Measurements from ENCODE around the gene UBR3. TPM values are rescaled to one million over a fixed set of nuclear protein-coding genes. Genes with fewer than 3 reads are reported as not detected.
"Not testable (repeated sequence)": the region's sequence is repeated elsewhere in the genome, so short reads cannot be mapped to it uniquely, and the experiment has no call there.

UBR3 gene
- total RNA-seq, 1 donor from 2014 or later = 34.4 TPM

DNA sequence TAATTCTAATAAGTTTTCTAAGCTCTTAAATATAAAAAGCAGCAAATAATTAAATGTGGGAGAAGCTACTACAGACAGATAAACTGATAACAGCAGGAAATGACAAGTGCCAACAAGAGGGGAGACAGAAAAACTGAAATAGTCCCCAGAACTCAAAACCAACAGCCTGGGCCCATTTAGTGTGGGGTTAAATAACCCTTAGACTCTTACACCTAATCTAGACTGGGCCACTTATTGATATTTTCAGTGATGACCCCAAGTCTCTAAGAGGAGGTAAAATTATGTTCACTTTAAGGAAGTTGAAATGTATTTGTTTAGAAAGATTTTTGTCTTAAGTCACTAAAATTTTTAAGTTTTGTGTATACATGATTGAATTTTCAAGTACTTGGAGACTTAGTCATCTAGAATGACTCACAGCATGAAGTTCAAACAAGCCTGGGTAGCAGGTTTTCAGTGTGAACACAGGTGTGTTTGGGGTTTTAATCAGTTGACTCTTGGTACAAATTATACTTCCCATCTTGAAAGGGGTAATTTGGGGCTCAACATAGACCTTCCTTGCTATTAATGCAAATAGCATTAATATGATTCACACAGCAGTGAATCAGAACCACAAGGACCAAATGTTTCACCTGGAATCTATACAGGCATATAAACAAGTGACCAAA lies 295.8 kb downstream of the UBR3 start:
- Mint-ChIP-seq H3K4me1 (ENCODE audit: unreplicated experiment) (no peaks in the 10 kb centered on the region), H3K9me3 (peaks cover 17% of the 10 kb centered on the region), H3K36me3 (peaks cover 12% of the 10 kb centered on the region), H3K4me3 (no peak overlapping the region), H3K27ac (no peak overlapping the region), H3K27me3 (peaks cover 3% of the 10 kb centered on the region)
- DNase-seq (ENCODE audit: extremely low spot score, unreplicated experiment) = no peak
- TF ChIP-seq, protein P1, sequence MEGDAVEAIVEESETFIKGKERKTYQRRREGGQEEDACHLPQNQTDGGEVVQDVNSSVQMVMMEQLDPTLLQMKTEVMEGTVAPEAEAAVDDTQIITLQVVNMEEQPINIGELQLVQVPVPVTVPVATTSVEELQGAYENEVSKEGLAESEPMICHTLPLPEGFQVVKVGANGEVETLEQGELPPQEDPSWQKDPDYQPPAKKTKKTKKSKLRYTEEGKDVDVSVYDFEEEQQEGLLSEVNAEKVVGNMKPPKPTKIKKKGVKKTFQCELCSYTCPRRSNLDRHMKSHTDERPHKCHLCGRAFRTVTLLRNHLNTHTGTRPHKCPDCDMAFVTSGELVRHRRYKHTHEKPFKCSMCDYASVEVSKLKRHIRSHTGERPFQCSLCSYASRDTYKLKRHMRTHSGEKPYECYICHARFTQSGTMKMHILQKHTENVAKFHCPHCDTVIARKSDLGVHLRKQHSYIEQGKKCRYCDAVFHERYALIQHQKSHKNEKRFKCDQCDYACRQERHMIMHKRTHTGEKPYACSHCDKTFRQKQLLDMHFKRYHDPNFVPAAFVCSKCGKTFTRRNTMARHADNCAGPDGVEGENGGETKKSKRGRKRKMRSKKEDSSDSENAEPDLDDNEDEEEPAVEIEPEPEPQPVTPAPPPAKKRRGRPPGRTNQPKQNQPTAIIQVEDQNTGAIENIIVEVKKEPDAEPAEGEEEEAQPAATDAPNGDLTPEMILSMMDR (conservative IDR thresholded peaks at IDR 0.05) = no peak

- Mint-ChIP-seq H3K27ac (no peak overlapping the region), H3K4me3 (no peak overlapping the region), H3K36me3 (peaks cover 12% of the 10 kb centered on the region), H3K4me1 (ENCODE audit: unreplicated experiment) (no peaks in the 10 kb centered on the region), H3K27me3 (peaks cover 6% of the 10 kb centered on the region), H3K9me3 (peaks cover 17% of the 10 kb centered on the region)
- TF ChIP-seq, protein P1 (conservative IDR thresholded peaks at IDR 0.05) = peak; percentile 17
- no peak for DNase-seq (ENCODE audit: extremely low spot score, unreplicated experiment)
Measured at GRCh38 chr2:170123593-170123992, 296.3 kb downstream of the UBR3 start.

GRCh38 chr2:170126138-170126728 lies 299.0 kb downstream of the UBR3 start:
- not testable (repeated sequence) for H3K4me1 Mint-ChIP-seq (ENCODE audit: unreplicated experiment); H3K4me3 Mint-ChIP-seq; H3K36me3 Mint-ChIP-seq; H3K9me3 Mint-ChIP-seq; H3K27ac Mint-ChIP-seq; DNase-seq (ENCODE audit: extremely low spot score, unreplicated experiment)
- H3K27me3 Mint-ChIP-seq = peaks cover 13% of the 10 kb centered on the region

Other genes with a start within 250 kb of the UBR3 start
- gene PPIG, start 243.1 kb upstream of the UBR3 start, total RNA-seq (ENCODE audit: low replicate concordance) = 53.2 and 61.4 TPM in 2 replicates
- gene CFAP210, start 133.0 kb upstream of the UBR3 start, total RNA-seq (ENCODE audit: low replicate concordance) = 0.19 and 1.4 TPM in 2 replicates
- gene PHOSPHO2, start 133.0 kb upstream of the UBR3 start, total RNA-seq (ENCODE audit: low replicate concordance) = 8.5 and 11.6 TPM in 2 replicates
- gene KLHL23, start 93.6 kb upstream of the UBR3 start, total RNA-seq (ENCODE audit: low replicate concordance) = 12.1 and 34.9 TPM in 2 replicates
- 109 and 142 TPM in 2 replicates for gene SSB, start 28.6 kb upstream of the UBR3 start, total RNA-seq (ENCODE audit: low replicate concordance)
- gene METTL5, start 2.5 kb upstream of the UBR3 start, total RNA-seq (ENCODE audit: low replicate concordance) = 39.3 and 49.4 TPM in 2 replicates

All from type B pancreatic cell (in vitro differentiated cells).